Panc1 (cell line): ENCODE measurements around the gene MSH3. TPM values are rescaled to one million over a fixed set of nuclear protein-coding genes. Genes with fewer than 3 reads are reported as not detected.

ENCODE experiments used
- ATAC-seq: fragments of 200-7000 bp; cut with Tn5 transposase; 2 replicates; pipeline ENCODE4 v1.9.1; 2020; ENCODE audit warnings: mild to moderate bottlenecking, moderate library complexity
- BruUV-seq: library from RNA; stranded (reverse); fragments of 400-500 nt; replicated peaks from 2 replicates; lab custom pipeline; 2021; lab: Mats Ljungman, UMichigan
- CTCF ChIA-PET: fragments of 300-600 bp; sonication (Branson Sonifier 250); formaldehyde crosslinking; loops from one replicate; lab custom pipeline; 2022; ENCODE audit warnings: antibody characterized with exemption; lab: Charles Lee
- POLR2A ChIA-PET: fragments of 300-600 bp; sonication (Branson Sonifier 250); formaldehyde crosslinking; loops from one replicate; lab custom pipeline; 2022; ENCODE audit warnings: antibody characterized with exemption; lab: Charles Lee
- DNase-seq: peaks from one replicate; pipeline ENCODE4 v3.0.0-alpha.2; 2010; ENCODE audit warnings: low read depth, low spot score
- H3K27ac ChIP-seq: 2 replicates; pipeline ENCODE4 v1.5.1; 2011; ENCODE audit warnings: mild to moderate bottlenecking, low read length, inconsistent platforms
- H3K27me3 ChIP-seq: fragments of 200-500 bp; sonication (Bioruptor generic); 2 replicates; pipeline ENCODE4 v1.6.0; 2014; ENCODE audit warnings: low read length, inconsistent platforms; ENCODE audit not compliant: control insufficient read depth, insufficient read depth
- H3K36me3 ChIP-seq: fragments of 200-500 bp; sonication (Bioruptor generic); 2 replicates; pipeline ENCODE4 v1.5.1; 2014; ENCODE audit warnings: inconsistent platforms, mild to moderate bottlenecking, low read length, moderate library complexity; ENCODE audit not compliant: control insufficient read depth, insufficient read depth
- H3K4me1 ChIP-seq: 2 replicates; pipeline ENCODE4 v1.5.1; 2011; ENCODE audit warnings: inconsistent platforms, mild to moderate bottlenecking, low read length, moderate library complexity; ENCODE audit not compliant: control insufficient read depth, insufficient read depth
- H3K4me3 ChIP-seq, 2 experiments: 2 replicates each; pipeline ENCODE4 v1.5.1; 2011 to 2012; ENCODE audit warnings: low read depth in 2 of 2, low read length in 2 of 2, mild to moderate bottlenecking in 2 of 2, inconsistent platforms in 1 of 2, moderate library complexity in 1 of 2
- H3K9me3 ChIP-seq: fragments of 200-500 bp; sonication (Bioruptor generic); 2 replicates; pipeline ENCODE4 v1.5.1; 2014; ENCODE audit warnings: low read depth, mild to moderate bottlenecking, inconsistent platforms, low read length, moderate library complexity; ENCODE audit not compliant: control insufficient read depth, insufficient read depth
- POLR2AphosphoS5 ChIP-seq: IDR thresholded peaks from 2 replicates; pipeline ENCODE4 v1.6.1; 2012; ENCODE audit warnings: mild to moderate bottlenecking, low read depth, low read length, moderate library complexity
- SIN3A ChIP-seq: IDR thresholded peaks from 2 replicates; pipeline ENCODE4 v1.6.1; 2012; ENCODE audit warnings: low read depth, mild to moderate bottlenecking, low read length, moderate library complexity, borderline replicate concordance; ENCODE audit not compliant: insufficient read depth
- TCF7L2 ChIP-seq: IDR thresholded peaks from 2 replicates; pipeline ENCODE4 v1.6.1; 2011; ENCODE audit warnings: mild to moderate bottlenecking, low read depth, low read length, inconsistent platforms
- in situ Hi-C: cut with HindIII; loops from 2 replicates; pipeline ENCODE4 v1.10.0; 2016; ENCODE audit warnings: low sequenced_read_pairs, low pct_unique_long_range_greater_than_20kb
- intact Hi-C: fragments of 100-400 bp; cut with micrococcal nuclease; formaldehyde crosslinking; loops from one replicate; pipeline ENCODE4 v1.10.0; 2022; ENCODE audit not compliant: unreplicated experiment
- total RNA-seq: library from RNA; stranded (reverse); gene quantifications from one replicate; pipeline ENCODE4 v1.2.1, GENCODE V29; 2021; ENCODE audit not compliant: unreplicated experiment
- TF ChIP-seq, protein P1 (sequence below), 2 experiments: IDR thresholded peaks; 2 replicates each; pipeline ENCODE4 v1.6.1; 2011 to 2012; ENCODE audit warnings: low read depth in 2 of 2, control low read depth in 1 of 2, low read length in 1 of 2, mild to moderate bottlenecking in 1 of 2, moderate library complexity in 1 of 2; ENCODE audit not compliant: insufficient read depth in 1 of 2
- TF ChIP-seq, protein P2 (sequence below): fragments of 450-650 bp; IDR thresholded peaks from 2 replicates; pipeline ENCODE4 v1.5.1; 2017; ENCODE audit warnings: mild to moderate bottlenecking

MSH3 gene
- total RNA-seq, 1 experiment from 2014 or later: 18.9 TPM

DNA sequence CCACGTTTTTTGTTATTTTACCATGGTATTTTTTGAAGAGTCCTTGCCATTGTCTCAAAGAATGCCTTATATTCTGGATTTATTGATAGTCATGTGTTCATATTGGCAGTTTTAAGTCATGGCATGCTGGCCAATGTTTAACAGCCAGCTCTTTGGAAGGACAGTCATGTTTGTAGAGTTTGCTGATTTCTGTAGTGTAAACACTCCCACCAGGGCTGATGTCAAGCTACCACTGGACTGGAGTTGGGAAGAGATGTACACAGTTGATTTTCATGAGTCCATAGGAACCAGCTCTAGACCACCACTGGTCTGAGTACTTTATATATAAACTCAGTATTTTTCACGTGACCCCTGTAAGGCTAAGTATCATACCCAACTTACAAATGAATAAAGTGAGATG, 125.6 kb downstream of the MSH3 start:
- no peak overlapping the region for H3K27ac ChIP-seq
- POLR2A ChIA-PET: no interaction called here
- ATAC-seq: no peak
- no peaks in the 10 kb centered on the region for H3K27me3 ChIP-seq
- CTCF ChIA-PET: no interaction called here
- TF ChIP-seq, protein P1, sequence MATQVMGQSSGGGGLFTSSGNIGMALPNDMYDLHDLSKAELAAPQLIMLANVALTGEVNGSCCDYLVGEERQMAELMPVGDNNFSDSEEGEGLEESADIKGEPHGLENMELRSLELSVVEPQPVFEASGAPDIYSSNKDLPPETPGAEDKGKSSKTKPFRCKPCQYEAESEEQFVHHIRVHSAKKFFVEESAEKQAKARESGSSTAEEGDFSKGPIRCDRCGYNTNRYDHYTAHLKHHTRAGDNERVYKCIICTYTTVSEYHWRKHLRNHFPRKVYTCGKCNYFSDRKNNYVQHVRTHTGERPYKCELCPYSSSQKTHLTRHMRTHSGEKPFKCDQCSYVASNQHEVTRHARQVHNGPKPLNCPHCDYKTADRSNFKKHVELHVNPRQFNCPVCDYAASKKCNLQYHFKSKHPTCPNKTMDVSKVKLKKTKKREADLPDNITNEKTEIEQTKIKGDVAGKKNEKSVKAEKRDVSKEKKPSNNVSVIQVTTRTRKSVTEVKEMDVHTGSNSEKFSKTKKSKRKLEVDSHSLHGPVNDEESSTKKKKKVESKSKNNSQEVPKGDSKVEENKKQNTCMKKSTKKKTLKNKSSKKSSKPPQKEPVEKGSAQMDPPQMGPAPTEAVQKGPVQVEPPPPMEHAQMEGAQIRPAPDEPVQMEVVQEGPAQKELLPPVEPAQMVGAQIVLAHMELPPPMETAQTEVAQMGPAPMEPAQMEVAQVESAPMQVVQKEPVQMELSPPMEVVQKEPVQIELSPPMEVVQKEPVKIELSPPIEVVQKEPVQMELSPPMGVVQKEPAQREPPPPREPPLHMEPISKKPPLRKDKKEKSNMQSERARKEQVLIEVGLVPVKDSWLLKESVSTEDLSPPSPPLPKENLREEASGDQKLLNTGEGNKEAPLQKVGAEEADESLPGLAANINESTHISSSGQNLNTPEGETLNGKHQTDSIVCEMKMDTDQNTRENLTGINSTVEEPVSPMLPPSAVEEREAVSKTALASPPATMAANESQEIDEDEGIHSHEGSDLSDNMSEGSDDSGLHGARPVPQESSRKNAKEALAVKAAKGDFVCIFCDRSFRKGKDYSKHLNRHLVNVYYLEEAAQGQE (IDR thresholded peaks at IDR 0.05; ENCODE audit: insufficient read depth in 1 of 2, low read depth in 2 of 2, low read length in 1 of 2): no peak
- TF ChIP-seq TCF7L2 (no peak), SIN3A (no peak), POLR2AphosphoS5 (no peak)
- H3K9me3 ChIP-seq: no peaks in the 10 kb centered on the region
- BruUV-seq: no TSS peak
- H3K4me1 ChIP-seq: no peaks in the 10 kb centered on the region
- H3K4me3 ChIP-seq: no peak overlapping the region
- intact Hi-C loops (no loop called here), in situ Hi-C loops (no loop called here)
- no peaks in the 10 kb centered on the region for H3K36me3 ChIP-seq
- no peak for DNase-seq

DNA sequence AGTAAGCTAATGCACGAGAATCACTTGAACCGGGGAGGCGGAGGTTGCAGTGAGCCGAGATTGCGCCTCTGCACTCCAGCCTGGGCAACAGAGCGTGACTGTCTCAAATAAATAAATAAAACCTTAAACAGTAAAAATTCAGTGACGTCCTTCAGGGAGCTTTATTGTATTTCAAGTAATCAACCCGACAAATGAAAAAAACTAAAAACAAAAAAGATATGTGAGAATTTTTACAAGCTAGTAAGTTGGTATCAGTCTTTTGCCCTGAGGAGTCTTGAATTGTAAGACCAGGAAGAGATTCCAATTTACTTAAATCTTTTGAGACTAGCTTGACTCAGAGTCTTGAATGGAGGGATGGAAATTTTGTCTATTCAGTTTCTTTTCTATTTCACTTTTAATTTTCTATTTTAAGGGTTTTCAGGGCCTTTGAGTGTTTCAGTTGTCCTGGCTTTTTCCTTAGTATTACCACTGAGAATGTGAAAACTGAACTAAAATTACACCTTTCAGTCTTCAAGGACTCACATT, 126.4 kb downstream of the MSH3 start:
- Histone ChIP-seq H3K27ac (no peak overlapping the region), H3K9me3 (no peaks in the 10 kb centered on the region), H3K36me3 (no peaks in the 10 kb centered on the region), H3K4me1 (no peaks in the 10 kb centered on the region), H3K4me3 (no peak overlapping the region), H3K27me3 (no peaks in the 10 kb centered on the region)
- DNase-seq (no peak), ATAC-seq (no peak)
- CTCF ChIA-PET: no interaction called here
- no peak for TF ChIP-seq POLR2AphosphoS5
- no peak for TF ChIP-seq SIN3A
- TF ChIP-seq TCF7L2: no peak
- intact Hi-C loops (no loop called here), in situ Hi-C loops (no loop called here)
- POLR2A ChIA-PET: no interaction called here
- BruUV-seq: no TSS peak

DNA sequence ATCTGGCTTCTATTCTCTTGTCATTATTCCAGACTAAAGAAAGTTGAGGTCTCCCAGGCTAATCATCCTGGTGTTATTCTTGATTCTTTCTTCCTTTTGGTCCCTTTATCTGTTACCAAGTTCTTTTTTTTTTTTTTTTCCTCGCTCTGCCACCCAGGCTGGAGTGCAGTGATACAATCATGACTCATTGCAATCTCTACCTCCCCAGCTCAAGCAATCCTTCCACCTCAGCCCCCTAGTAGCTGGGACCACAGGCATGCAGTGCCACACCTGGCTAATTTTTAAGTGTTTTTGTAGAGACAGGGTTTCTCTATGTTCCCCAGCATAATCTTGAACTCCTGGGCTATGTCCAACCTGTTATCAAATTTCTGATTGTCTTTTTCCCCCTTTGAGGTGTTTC, 126.9 kb downstream of the MSH3 start:
- H3K27me3 ChIP-seq: no peaks in the 10 kb centered on the region
- DNase-seq: no peak
- H3K36me3 ChIP-seq: no peaks in the 10 kb centered on the region
- H3K9me3 ChIP-seq: no peaks in the 10 kb centered on the region
- no peak overlapping the region for H3K4me3 ChIP-seq
- in situ Hi-C loops (no loop called here), intact Hi-C loops (no loop called here)
- POLR2A ChIA-PET: no interaction called here
- no peaks in the 10 kb centered on the region for H3K4me1 ChIP-seq
- BruUV-seq: no TSS peak
- ATAC-seq: no peak
- CTCF ChIA-PET: no interaction called here
- no peak for TF ChIP-seq TCF7L2
- no peak for TF ChIP-seq SIN3A
- TF ChIP-seq, protein P2, sequence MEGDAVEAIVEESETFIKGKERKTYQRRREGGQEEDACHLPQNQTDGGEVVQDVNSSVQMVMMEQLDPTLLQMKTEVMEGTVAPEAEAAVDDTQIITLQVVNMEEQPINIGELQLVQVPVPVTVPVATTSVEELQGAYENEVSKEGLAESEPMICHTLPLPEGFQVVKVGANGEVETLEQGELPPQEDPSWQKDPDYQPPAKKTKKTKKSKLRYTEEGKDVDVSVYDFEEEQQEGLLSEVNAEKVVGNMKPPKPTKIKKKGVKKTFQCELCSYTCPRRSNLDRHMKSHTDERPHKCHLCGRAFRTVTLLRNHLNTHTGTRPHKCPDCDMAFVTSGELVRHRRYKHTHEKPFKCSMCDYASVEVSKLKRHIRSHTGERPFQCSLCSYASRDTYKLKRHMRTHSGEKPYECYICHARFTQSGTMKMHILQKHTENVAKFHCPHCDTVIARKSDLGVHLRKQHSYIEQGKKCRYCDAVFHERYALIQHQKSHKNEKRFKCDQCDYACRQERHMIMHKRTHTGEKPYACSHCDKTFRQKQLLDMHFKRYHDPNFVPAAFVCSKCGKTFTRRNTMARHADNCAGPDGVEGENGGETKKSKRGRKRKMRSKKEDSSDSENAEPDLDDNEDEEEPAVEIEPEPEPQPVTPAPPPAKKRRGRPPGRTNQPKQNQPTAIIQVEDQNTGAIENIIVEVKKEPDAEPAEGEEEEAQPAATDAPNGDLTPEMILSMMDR: no peak
- TF ChIP-seq, protein P1 (IDR thresholded peaks at IDR 0.05; ENCODE audit: insufficient read depth in 1 of 2, low read depth in 2 of 2, low read length in 1 of 2): no peak
- TF ChIP-seq POLR2AphosphoS5: no peak
- no peak overlapping the region for H3K27ac ChIP-seq
